ENCODE measurements around the gene MBNL2.

Gene MBNL2

DNA sequence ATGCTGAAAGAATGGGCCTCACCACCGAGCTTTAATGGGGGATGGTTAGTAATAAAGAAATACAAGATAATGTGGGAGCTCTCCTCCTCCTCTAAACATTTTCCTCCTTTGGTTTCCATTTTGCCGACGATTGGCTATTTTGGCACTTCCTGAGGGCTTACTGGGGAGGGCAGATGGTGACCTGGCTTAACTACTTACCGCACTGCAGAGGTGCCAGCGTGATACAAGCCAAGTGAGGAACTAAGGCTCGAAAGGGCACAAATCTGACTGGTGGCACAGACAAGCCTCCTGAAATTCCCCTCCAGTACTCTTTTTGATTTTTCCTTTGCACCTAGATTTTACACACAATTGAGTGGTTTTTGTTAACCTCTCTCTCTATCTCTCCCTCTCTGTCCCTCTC is 158.6 kb downstream of the MBNL2 start:
- no peak overlapping the region for H3K27ac ChIP-seq
- TF ChIP-seq CTCF (conservative IDR thresholded peaks at IDR 0.05), result no peak

GRCh38 chr13:97381189-97381588 is 159.1 kb downstream of the MBNL2 start:
- no peak overlapping the region for H3K27ac ChIP-seq
- no peak for TF ChIP-seq CTCF (conservative IDR thresholded peaks at IDR 0.05)

- no peak for TF ChIP-seq CTCF (conservative IDR thresholded peaks at IDR 0.05)
- no peak overlapping the region for H3K27ac ChIP-seq
Observed at GRCh38 chr13:97382276-97382675, 160.1 kb downstream of the MBNL2 start.

DNA sequence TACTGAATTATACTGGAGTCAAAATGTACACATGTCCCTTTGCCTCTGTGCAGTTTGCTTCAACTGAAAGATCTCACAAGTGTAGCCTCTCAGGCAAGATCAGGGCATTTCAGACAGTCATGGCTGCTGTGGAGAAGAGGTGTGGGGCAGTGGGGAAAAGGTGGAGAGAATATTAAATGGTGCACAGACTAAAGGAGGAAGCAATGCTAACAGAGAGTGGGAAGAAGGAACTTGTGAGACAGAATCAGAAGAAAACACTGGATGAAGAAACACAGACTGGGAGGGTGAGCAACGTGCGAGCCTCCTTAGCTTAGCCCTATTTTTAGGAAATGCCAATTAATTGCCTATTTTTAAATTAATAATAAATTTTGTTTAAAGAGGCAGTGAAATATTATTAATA is 162.2 kb downstream of the MBNL2 start:
- no peak overlapping the region for H3K27ac ChIP-seq
- no peak for TF ChIP-seq CTCF (conservative IDR thresholded peaks at IDR 0.05)

GRCh38 chr13:97385146-97385545 is 163.0 kb downstream of the MBNL2 start:
- no peak overlapping the region for H3K27ac ChIP-seq
- no peak for TF ChIP-seq CTCF (conservative IDR thresholded peaks at IDR 0.05)

DNA sequence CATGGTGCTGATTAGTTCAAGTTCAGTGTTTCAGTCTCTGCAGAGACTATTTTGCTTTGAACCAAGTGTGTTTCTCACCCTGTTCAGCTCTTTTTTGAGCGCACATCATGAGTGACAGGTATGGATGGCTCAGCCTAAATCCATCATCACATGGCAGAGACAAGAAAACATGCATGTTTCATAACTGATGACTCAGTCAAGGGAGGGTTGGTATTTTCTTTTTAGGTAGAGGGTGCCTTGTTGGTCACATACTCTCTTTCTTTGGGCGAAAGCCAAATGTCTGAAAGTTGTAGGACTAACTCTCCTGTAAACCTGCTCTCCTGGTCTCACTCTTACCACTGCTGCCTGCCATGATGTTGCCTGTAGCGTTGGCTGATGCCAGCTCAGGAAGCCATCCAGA is 163.7 kb downstream of the MBNL2 start:
- TF ChIP-seq CTCF (conservative IDR thresholded peaks at IDR 0.05), result no peak
- no peak overlapping the region for H3K27ac ChIP-seq

- no peak for TF ChIP-seq CTCF (conservative IDR thresholded peaks at IDR 0.05)
- H3K27ac ChIP-seq, result no peak overlapping the region
Observed at GRCh38 chr13:97386801-97387484, 164.8 kb downstream of the MBNL2 start.
